Gastroesophageal sphincter (tissue), 2 donors: ENCODE data around the gene COL8A1.

Experiments used
- POLR2A ChIP-seq, 2 donors: fragments of 450-650 bp; IDR thresholded peaks; one replicate each; pipeline ENCODE4 v1.6.1; 2017; ENCODE audit warnings: antibody characterized with exemption in 2 of 2, mild to moderate bottlenecking in 2 of 2, moderate library complexity in 1 of 2
- POLR2AphosphoS5 ChIP-seq: sonication (generic); formaldehyde crosslinking; IDR thresholded peaks from one replicate; pipeline ENCODE4 v1.6.1; 2017; ENCODE audit warnings: antibody characterized with exemption

DNA sequence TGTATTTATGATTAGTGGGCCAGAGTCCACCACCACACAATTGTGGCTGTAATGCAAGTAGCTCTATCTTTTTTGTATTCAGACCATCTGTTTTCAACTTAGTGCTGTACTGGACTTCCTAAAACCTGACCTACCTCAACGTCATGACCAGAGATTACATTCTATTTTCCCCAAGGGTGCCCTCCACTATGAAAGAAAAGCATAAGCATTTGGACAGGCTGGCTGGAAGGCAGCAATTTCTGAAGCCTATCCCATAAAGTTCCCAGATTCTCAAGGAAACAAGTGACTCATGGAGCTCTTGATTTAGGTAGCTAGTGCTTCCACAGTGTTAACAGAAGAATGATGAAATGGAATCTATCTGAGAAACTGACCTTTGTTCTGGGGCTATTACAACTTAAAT, 75.8 kb downstream of the COL8A1 start:
- TF ChIP-seq POLR2AphosphoS5 (no peak), POLR2A (IDR thresholded peaks at IDR 0.05) (no peak)
